HCT116 (cell line): ENCODE data around the gene CRHR2. TPM values are rescaled to one million over a fixed set of nuclear protein-coding genes. Genes with fewer than 3 reads are reported as not detected.

Experiments
- ATAC-seq: fragments of 200-7000 bp; cut with Tn5 transposase; 2 replicates; pipeline ENCODE4 v1.9.1; 2020; ENCODE audit warnings: mild to moderate bottlenecking, moderate library complexity
- BruUV-seq: library from RNA; stranded (reverse); fragments of 400-500 nt; replicated peaks from 2 replicates; lab custom pipeline; 2021; lab: Mats Ljungman, UMichigan
- CTCF ChIA-PET: fragments of 300-600 bp; sonication (Branson Sonifier 250); formaldehyde crosslinking; loops from one replicate; lab custom pipeline; 2021; ENCODE audit warnings: antibody characterized with exemption; lab: Charles Lee
- POLR2A ChIA-PET: fragments of 300-600, 350-600 bp; sonication (Branson Sonifier 250); formaldehyde crosslinking; loops from one replicate; lab custom pipeline; 2021; ENCODE audit warnings: antibody characterized with exemption; lab: Charles Lee
- RAD21 ChIA-PET, 2 experiments: fragments of 300-600 bp; sonication (Branson Sonifier 250); formaldehyde crosslinking; loops; one replicate each; lab custom pipeline; 2023; ENCODE audit warnings: low total read pairs in 2 of 2; ENCODE audit not compliant: uncharacterized antibody in 2 of 2, unreplicated experiment in 2 of 2, low non-redundant PET in 1 of 2; lab: Charles Lee
- DNase-seq: peaks from one replicate; pipeline ENCODE4 v3.0.0-alpha.2; 2010; ENCODE audit warnings: low read depth, low spot score
- H2AFZ ChIP-seq: fragments of 200-600 bp; shearing (Covaris generic), sonication (generic); 2 replicates; pipeline ENCODE4 v1.6.1; 2017; ENCODE audit warnings: low read depth, mixed run types, mixed read lengths, antibody characterized with exemption, low read length; ENCODE audit not compliant: poor library complexity, severe bottlenecking
- H3K27ac ChIP-seq: 2 replicates; pipeline ENCODE4 v1.5.1; 2012; ENCODE audit warnings: low read depth, low read length
- H3K27me3 ChIP-seq: fragments of 200-600 bp; sonication (generic); 2 replicates; pipeline ENCODE4 v1.6.1; 2016; ENCODE audit warnings: mixed run types, low read length, mixed read lengths; ENCODE audit not compliant: insufficient read depth
- H3K36me3 ChIP-seq, 2 experiments: fragments of 200-500 bp in 1 of 2; fragments of 200-600 bp in 1 of 2; sonication (Bioruptor generic) in 1 of 2; sonication (generic) in 1 of 2; 2 replicates each; pipeline versions ENCODE4 v1.5.1 to v1.6.1; 2014 to 2016; ENCODE audit warnings: low read length in 2 of 2, inconsistent platforms in 1 of 2, mixed read lengths in 1 of 2, mixed run types in 1 of 2; ENCODE audit not compliant: insufficient read depth in 2 of 2, control insufficient read depth in 1 of 2
- H3K4me1 ChIP-seq, 2 experiments: fragments of 200-600 bp in 1 of 2; sonication (generic) in 1 of 2; 2 replicates each; pipeline versions ENCODE4 v1.5.1 to v1.6.1; 2012 to 2017; ENCODE audit warnings: low read length in 2 of 2, inconsistent platforms in 1 of 2, mild to moderate bottlenecking in 1 of 2, mixed read lengths in 1 of 2, mixed run types in 1 of 2, moderate library complexity in 1 of 2; ENCODE audit not compliant: insufficient read depth in 2 of 2, control insufficient read depth in 1 of 2
- H3K4me2 ChIP-seq: fragments of 200-600 bp; sonication (generic); 2 replicates; pipeline ENCODE4 v1.6.1; 2017; ENCODE audit warnings: mixed run types, low read length, mixed read lengths
- H3K4me3 ChIP-seq, 2 experiments: fragments of 200-600 bp in 1 of 2; sonication (generic) in 1 of 2; replicated peaks in 1 of 2; 2 replicates each; pipeline ENCODE4 v1.5.1; 2011 to 2016; ENCODE audit warnings: low read length in 2 of 2, control low read depth in 1 of 2, low read depth in 1 of 2, mild to moderate bottlenecking in 1 of 2, mixed read lengths in 1 of 2, mixed run types in 1 of 2
- H3K79me2 ChIP-seq: fragments of 200-600 bp; sonication (generic); 2 replicates; pipeline ENCODE4 v1.6.1; 2017; ENCODE audit warnings: mild to moderate bottlenecking, mixed run types, low read length, moderate library complexity, mixed read lengths; ENCODE audit not compliant: insufficient read depth
- H3K9ac ChIP-seq: fragments of 200-600 bp; sonication (generic); 2 replicates; pipeline ENCODE4 v1.6.1; 2016; ENCODE audit warnings: low read length, mixed read lengths
- H3K9me2 ChIP-seq: fragments of 200-600 bp; sonication (generic), shearing (Covaris generic); 2 replicates; pipeline ENCODE4 v1.6.1; 2017; ENCODE audit warnings: mixed run types, mild to moderate bottlenecking, moderate library complexity; ENCODE audit not compliant: insufficient read depth
- H3K9me3 ChIP-seq, 2 experiments: fragments of 200-500 bp in 1 of 2; fragments of 200-600 bp in 1 of 2; sonication (Bioruptor generic) in 1 of 2; sonication (generic) in 1 of 2; 2 replicates each; pipeline ENCODE4 v1.6.1; 2014 to 2017; ENCODE audit warnings: low read length in 2 of 2, mixed read lengths in 2 of 2, inconsistent platforms in 1 of 2, low read depth in 1 of 2, mild to moderate bottlenecking in 1 of 2, mixed run types in 1 of 2, moderate library complexity in 1 of 2; ENCODE audit not compliant: control insufficient read depth in 1 of 2, insufficient read depth in 1 of 2
- H4K20me1 ChIP-seq: fragments of 200-600 bp; sonication (generic), shearing (Covaris generic); 2 replicates; pipeline ENCODE4 v1.6.1; 2017; ENCODE audit warnings: mixed run types, mild to moderate bottlenecking, moderate library complexity; ENCODE audit not compliant: insufficient read depth
- CBX3 ChIP-seq: IDR thresholded peaks from 2 replicates; pipeline ENCODE4 v1.6.1; 2012; ENCODE audit warnings: low read depth
- EGR1 ChIP-seq: IDR thresholded peaks from 2 replicates; pipeline ENCODE4 v1.6.1; 2012; ENCODE audit warnings: low read depth
- EZH2phosphoT487 ChIP-seq: fragments of 200-600 bp; IDR thresholded peaks from 2 replicates; pipeline ENCODE4 v1.6.1; 2018; ENCODE audit warnings: antibody characterized with exemption, borderline replicate concordance
- JUND ChIP-seq: IDR thresholded peaks from 2 replicates; pipeline ENCODE4 v1.6.1; 2012
- POLR2A ChIP-seq: IDR thresholded peaks from 2 replicates; pipeline ENCODE4 v1.7.0; 2011; ENCODE audit warnings: borderline replicate concordance; ENCODE audit not compliant: insufficient read depth, insufficient read length; ENCODE audit errors: extremely low read depth
- SRF ChIP-seq: IDR thresholded peaks from 2 replicates; pipeline ENCODE4 v1.6.1; 2012; ENCODE audit warnings: low read depth
- ZFX ChIP-seq: fragments of 450-650 bp; IDR thresholded peaks from 2 replicates; pipeline ENCODE4 v1.6.1; 2017
- ZNF274 ChIP-seq: fragments of 200-500 bp; sonication (Bioruptor generic); IDR thresholded peaks from 2 replicates; pipeline ENCODE4 v1.6.1; 2014; ENCODE audit warnings: mild to moderate bottlenecking, low read depth, low read length, inconsistent platforms
- intact Hi-C: fragments of 100-400 bp; cut with micrococcal nuclease; formaldehyde crosslinking; loops from 2 replicates; pipeline ENCODE4 v1.10.0; 2022
- total RNA-seq: library from RNA; stranded (reverse); gene quantifications from one replicate; pipeline ENCODE4 v1.2.1, GENCODE V29; 2021; ENCODE audit not compliant: unreplicated experiment
- TF ChIP-seq, protein P1 (sequence below): IDR thresholded peaks from 2 replicates; pipeline ENCODE4 v1.6.1; 2011; ENCODE audit warnings: mild to moderate bottlenecking, low read length, moderate library complexity; ENCODE audit not compliant: insufficient replicate concordance; ENCODE audit errors: extremely low read depth
- TF ChIP-seq, protein P2 (sequence below): IDR thresholded peaks from 2 replicates; pipeline ENCODE4 v1.6.1; 2012
- TF ChIP-seq, protein P3 (sequence below): IDR thresholded peaks from 2 replicates; pipeline ENCODE4 v1.6.1; 2012
- TF ChIP-seq, protein P4 (sequence below): IDR thresholded peaks from 2 replicates; pipeline ENCODE4 v1.6.1; 2012; ENCODE audit warnings: low read depth

CRHR2 gene
- total RNA-seq, 1 experiment from 2014 or later = not detected

DNA sequence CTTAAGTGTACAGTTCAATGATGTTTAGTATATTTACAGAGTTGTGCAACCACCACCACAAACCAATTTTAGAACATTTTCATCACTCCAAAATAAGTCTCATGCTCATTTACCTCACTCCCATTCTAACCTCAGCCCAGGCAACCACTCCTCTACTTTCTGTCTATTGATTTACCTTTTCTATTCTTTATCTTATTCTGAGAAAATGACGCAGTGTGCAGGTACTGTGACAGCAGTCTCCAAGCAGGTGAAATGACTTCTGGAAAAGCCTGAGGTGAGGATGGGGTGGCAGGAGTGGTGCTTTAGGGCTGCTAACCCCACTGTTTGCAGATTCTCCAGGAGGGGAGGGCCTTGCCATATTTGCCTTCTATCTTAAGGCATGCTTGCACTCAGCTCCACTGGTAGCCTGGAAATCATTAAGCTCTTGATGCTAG lies 48.0 kb downstream of the CRHR2 start (continued):
- TF ChIP-seq, protein P1, sequence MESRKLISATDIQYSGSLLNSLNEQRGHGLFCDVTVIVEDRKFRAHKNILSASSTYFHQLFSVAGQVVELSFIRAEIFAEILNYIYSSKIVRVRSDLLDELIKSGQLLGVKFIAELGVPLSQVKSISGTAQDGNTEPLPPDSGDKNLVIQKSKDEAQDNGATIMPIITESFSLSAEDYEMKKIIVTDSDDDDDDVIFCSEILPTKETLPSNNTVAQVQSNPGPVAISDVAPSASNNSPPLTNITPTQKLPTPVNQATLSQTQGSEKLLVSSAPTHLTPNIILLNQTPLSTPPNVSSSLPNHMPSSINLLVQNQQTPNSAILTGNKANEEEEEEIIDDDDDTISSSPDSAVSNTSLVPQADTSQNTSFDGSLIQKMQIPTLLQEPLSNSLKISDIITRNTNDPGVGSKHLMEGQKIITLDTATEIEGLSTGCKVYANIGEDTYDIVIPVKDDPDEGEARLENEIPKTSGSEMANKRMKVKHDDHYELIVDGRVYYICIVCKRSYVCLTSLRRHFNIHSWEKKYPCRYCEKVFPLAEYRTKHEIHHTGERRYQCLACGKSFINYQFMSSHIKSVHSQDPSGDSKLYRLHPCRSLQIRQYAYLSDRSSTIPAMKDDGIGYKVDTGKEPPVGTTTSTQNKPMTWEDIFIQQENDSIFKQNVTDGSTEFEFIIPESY = no peak

DNA sequence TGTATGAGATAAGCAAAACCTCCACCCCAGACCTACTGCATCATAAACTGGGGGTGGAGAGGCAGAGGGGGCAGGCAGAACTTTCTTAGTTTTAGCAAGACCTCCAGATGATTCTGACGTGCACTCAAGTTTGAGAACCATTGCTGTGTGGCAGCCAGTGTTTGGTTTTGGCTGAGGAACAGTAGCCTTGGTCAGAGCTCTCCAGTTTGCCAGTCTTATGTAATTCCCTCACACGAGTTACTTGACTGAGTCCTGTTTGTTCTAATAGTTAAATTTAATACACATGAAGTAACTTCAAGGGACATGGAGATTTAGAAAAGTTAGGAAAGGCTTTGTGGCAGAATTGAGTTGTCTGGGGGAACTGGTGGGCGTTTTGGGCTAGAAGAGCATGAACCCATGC lies 49.0 kb downstream of the CRHR2 start:
- no peak for ATAC-seq
- TF ChIP-seq, protein P2, sequence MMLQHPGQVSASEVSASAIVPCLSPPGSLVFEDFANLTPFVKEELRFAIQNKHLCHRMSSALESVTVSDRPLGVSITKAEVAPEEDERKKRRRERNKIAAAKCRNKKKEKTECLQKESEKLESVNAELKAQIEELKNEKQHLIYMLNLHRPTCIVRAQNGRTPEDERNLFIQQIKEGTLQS = no peak
- TF ChIP-seq ZNF274 (no peak), POLR2A (no peak), ZFX (no peak), EGR1 (no peak), EZH2phosphoT487 (no peak), CBX3 (no peak), JUND (no peak), SRF (no peak)
- TF ChIP-seq, protein P3, sequence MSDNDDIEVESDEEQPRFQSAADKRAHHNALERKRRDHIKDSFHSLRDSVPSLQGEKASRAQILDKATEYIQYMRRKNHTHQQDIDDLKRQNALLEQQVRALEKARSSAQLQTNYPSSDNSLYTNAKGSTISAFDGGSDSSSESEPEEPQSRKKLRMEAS = no peak
- TF ChIP-seq, protein P4, sequence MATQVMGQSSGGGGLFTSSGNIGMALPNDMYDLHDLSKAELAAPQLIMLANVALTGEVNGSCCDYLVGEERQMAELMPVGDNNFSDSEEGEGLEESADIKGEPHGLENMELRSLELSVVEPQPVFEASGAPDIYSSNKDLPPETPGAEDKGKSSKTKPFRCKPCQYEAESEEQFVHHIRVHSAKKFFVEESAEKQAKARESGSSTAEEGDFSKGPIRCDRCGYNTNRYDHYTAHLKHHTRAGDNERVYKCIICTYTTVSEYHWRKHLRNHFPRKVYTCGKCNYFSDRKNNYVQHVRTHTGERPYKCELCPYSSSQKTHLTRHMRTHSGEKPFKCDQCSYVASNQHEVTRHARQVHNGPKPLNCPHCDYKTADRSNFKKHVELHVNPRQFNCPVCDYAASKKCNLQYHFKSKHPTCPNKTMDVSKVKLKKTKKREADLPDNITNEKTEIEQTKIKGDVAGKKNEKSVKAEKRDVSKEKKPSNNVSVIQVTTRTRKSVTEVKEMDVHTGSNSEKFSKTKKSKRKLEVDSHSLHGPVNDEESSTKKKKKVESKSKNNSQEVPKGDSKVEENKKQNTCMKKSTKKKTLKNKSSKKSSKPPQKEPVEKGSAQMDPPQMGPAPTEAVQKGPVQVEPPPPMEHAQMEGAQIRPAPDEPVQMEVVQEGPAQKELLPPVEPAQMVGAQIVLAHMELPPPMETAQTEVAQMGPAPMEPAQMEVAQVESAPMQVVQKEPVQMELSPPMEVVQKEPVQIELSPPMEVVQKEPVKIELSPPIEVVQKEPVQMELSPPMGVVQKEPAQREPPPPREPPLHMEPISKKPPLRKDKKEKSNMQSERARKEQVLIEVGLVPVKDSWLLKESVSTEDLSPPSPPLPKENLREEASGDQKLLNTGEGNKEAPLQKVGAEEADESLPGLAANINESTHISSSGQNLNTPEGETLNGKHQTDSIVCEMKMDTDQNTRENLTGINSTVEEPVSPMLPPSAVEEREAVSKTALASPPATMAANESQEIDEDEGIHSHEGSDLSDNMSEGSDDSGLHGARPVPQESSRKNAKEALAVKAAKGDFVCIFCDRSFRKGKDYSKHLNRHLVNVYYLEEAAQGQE = no peak
- CTCF ChIA-PET = no interaction called here
- DNase-seq = no peak
- no peaks in the 10 kb centered on the region for H3K9me3 ChIP-seq
- H2AFZ ChIP-seq = no peak overlapping the region
- RAD21 ChIA-PET = no interaction called here
- no peaks in the 10 kb centered on the region for H3K4me1 ChIP-seq
- no peak overlapping the region for H3K27ac ChIP-seq
- H3K4me2 ChIP-seq = no peak overlapping the region
- H4K20me1 ChIP-seq = no peaks in the 10 kb centered on the region
- H3K36me3 ChIP-seq = peaks cover 55 to 56% of the 10 kb centered on the region in 2 experiments; a peak in 3 of 4 replicates
- no peaks in the 10 kb centered on the region for H3K27me3 ChIP-seq
- no peak overlapping the region for H3K9ac ChIP-seq
- no peaks in the 10 kb centered on the region; the same call in 1 of the 2 replicates for H3K79me2 ChIP-seq
- intact Hi-C loops = no loop called here
- POLR2A ChIA-PET = no interaction called here
- H3K4me3 ChIP-seq = no peak overlapping the region
- no peaks in the 10 kb centered on the region for H3K9me2 ChIP-seq
- no TSS peak for BruUV-seq
